Activated B cell treated with CpG ODN at 0.5 μM for 24 hours (primary cell): ENCODE measurements around the gene WNT5A. TPM values are rescaled to one million over a fixed set of nuclear protein-coding genes. Genes with fewer than 3 reads are reported as not detected.

Experiments used
- ATAC-seq: fragments of 200-7000 bp; cut with Tn5 transposase; one replicate; pipeline ENCODE4 v1.10.0; 2021; ENCODE audit warnings: low read depth, mild to moderate bottlenecking, moderate library complexity
- CTCF ChIA-PET: fragments of 350-600 bp; sonication (Branson Sonifier 250); formaldehyde crosslinking; loops from one replicate; lab custom pipeline; 2021; ENCODE audit warnings: antibody characterized with exemption; lab: Charles Lee
- POLR2A ChIA-PET: fragments of 350-600 bp; sonication (Branson Sonifier 250); formaldehyde crosslinking; loops from one replicate; lab custom pipeline; 2021; ENCODE audit warnings: antibody characterized with exemption; lab: Charles Lee
- DNase-seq: peaks from one replicate; pipeline ENCODE4 v3.0.0; 2022
- H3K27ac Mint-ChIP-seq: one replicate; pipeline ENCODE4 v1.8.0; 2020; ENCODE audit warnings: mixed read lengths
- H3K27me3 Mint-ChIP-seq: one replicate; pipeline ENCODE4 v1.8.0; 2021; ENCODE audit warnings: mixed read lengths
- H3K36me3 Mint-ChIP-seq: one replicate; pipeline ENCODE4 v1.8.0; 2021; ENCODE audit warnings: low read depth, mixed read lengths
- H3K4me1 Mint-ChIP-seq: one replicate; pipeline ENCODE4 v1.8.0; 2021; ENCODE audit warnings: mixed read lengths
- H3K4me3 Mint-ChIP-seq: one replicate; pipeline ENCODE4 v1.8.0; 2020; ENCODE audit warnings: mild to moderate bottlenecking, mixed read lengths
- H3K9me3 Mint-ChIP-seq: one replicate; pipeline ENCODE4 v1.8.0; 2020; ENCODE audit warnings: mixed read lengths
- CTCF ChIP-seq: fragments of 200-600 bp; IDR thresholded peaks from one replicate; pipeline ENCODE4 v1.8.0; 2022; ENCODE audit warnings: antibody characterized with exemption, mild to moderate bottlenecking
- intact Hi-C: fragments of 100-400 bp; cut with micrococcal nuclease; formaldehyde crosslinking; loops from one replicate; pipeline ENCODE4 v1.15.1; 2024
- total RNA-seq: library from RNA; stranded (reverse); gene quantifications from 2 replicates; pipeline ENCODE4 v1.2.3, GENCODE V29; 2022

The WNT5A gene
- total RNA-seq, 1 donor from 2014 or later: not detected

GRCh38 chr3:55455915-55456314, 31.2 kb downstream of the WNT5A start:
- Mint-ChIP-seq H3K4me1 (no peaks in the 10 kb centered on the region), H3K36me3 (no peaks in the 10 kb centered on the region), H3K27me3 (no peaks in the 10 kb centered on the region), H3K4me3 (no peak overlapping the region), H3K9me3 (no peaks in the 10 kb centered on the region), H3K27ac (no peak overlapping the region)
- ATAC-seq (no peak), DNase-seq (no peak)
- TF ChIP-seq CTCF: no peak
- CTCF ChIA-PET: no interaction called here
- intact Hi-C loops: no loop called here
- POLR2A ChIA-PET: no interaction called here

GRCh38 chr3:55454611-55455010, 32.5 kb downstream of the WNT5A start:
- POLR2A ChIA-PET: no interaction called here
- no peaks in the 10 kb centered on the region for H3K27me3 Mint-ChIP-seq
- ATAC-seq: no peak
- no peak overlapping the region for H3K27ac Mint-ChIP-seq
- CTCF ChIA-PET: no interaction called here
- no peaks in the 10 kb centered on the region for H3K36me3 Mint-ChIP-seq
- intact Hi-C loops: no loop called here
- no peak overlapping the region for H3K4me3 Mint-ChIP-seq
- no peak for TF ChIP-seq CTCF
- no peaks in the 10 kb centered on the region for H3K4me1 Mint-ChIP-seq
- no peak for DNase-seq
- no peaks in the 10 kb centered on the region for H3K9me3 Mint-ChIP-seq

- Mint-ChIP-seq H3K36me3 (no peaks in the 10 kb centered on the region), H3K27me3 (no peaks in the 10 kb centered on the region), H3K4me1 (no peaks in the 10 kb centered on the region), H3K9me3 (no peaks in the 10 kb centered on the region), H3K4me3 (no peak overlapping the region), H3K27ac (no peak overlapping the region)
- ATAC-seq: no peak
- ChIA-PET POLR2A (no interaction called here), CTCF (no interaction called here)
- intact Hi-C loops: no loop called here
- TF ChIP-seq CTCF: no peak
- no peak for DNase-seq
Observed at GRCh38 chr3:55453886-55454496, 33.1 kb downstream of the WNT5A start.

GRCh38 chr3:55452886-55453285, 34.2 kb downstream of the WNT5A start:
- ATAC-seq (no peak), DNase-seq (no peak)
- Mint-ChIP-seq H3K27me3 (no peaks in the 10 kb centered on the region), H3K36me3 (no peaks in the 10 kb centered on the region), H3K4me1 (no peaks in the 10 kb centered on the region), H3K4me3 (no peak overlapping the region), H3K27ac (no peak overlapping the region), H3K9me3 (no peaks in the 10 kb centered on the region)
- intact Hi-C loops: no loop called here
- ChIA-PET POLR2A (no interaction called here), CTCF (no interaction called here)
- TF ChIP-seq CTCF: no peak

- no peaks in the 10 kb centered on the region for H3K36me3 Mint-ChIP-seq
- H3K9me3 Mint-ChIP-seq: no peaks in the 10 kb centered on the region
- CTCF ChIA-PET: no interaction called here
- POLR2A ChIA-PET: no interaction called here
- no peak overlapping the region for H3K4me3 Mint-ChIP-seq
- H3K27me3 Mint-ChIP-seq: no peaks in the 10 kb centered on the region
- ATAC-seq (no peak), DNase-seq (no peak)
- intact Hi-C loops: no loop called here
- H3K27ac Mint-ChIP-seq: no peak overlapping the region
- no peak for TF ChIP-seq CTCF
- no peaks in the 10 kb centered on the region for H3K4me1 Mint-ChIP-seq
Observed at GRCh38 chr3:55449527-55449926, 37.6 kb downstream of the WNT5A start.
